ENCODE results near the gene CRHR2. TPM values are rescaled to one million over a fixed set of nuclear protein-coding genes. Genes with fewer than 3 reads are reported as not detected.

CRHR2 gene
- total and polyA plus RNA-seq, 3 experiments from 2014 or later: not detected

DNA sequence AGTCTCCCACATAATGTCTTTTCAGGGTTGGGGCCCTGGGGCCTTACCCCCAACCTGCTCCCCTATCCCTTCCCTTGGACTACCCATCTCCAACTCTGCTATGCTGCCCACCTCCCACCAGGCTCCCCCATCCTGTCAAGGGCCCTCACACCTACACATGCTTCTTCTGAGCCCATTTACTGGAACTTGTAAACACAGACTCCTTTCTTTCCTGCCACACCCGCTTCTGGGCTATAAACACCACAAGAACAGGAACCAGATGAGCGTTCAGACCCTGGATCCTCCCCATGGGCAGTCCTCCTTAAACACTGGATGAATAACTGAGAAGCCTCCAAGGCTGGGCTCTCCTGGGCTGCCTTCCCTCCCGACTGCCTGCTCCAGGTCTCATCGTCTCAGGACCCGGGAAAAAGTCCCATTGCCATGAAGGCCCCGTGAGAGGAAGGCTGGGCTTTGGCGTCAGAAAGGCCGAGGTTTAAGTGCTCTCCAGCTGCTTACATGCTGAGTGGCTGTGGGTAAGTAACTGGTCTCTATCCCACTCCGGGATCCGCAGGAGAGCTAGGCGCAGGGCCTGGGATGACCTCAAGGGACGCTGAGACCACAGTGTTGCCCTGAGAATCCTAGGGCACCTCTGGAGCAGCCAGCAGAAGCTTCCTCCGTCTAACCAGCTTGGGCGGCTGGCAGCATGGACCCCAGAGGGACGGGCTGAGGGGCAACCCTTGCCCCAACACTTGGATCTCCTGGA lies 15.6 kb upstream of the CRHR2 start:
- CTCF ChIA-PET: interaction anchor here (1.3 to 11.0 kb wide), 3 partner anchors 29 to 42 kb away, joined by 3 to 89 read pairs (median 7); no protein-coding TSS in a partner anchor
- POLR2A ChIA-PET: no interaction called here
- Histone ChIP-seq H3K9me3 (ENCODE audit: low read length) (no peaks in the 10 kb centered on the region), H3K4me3 (ENCODE audit: low read length) (no peak overlapping the region), H3K4me1 (ENCODE audit: insufficient read depth, low read length) (no peaks in the 10 kb centered on the region), H3K27ac (ENCODE audit: low read depth, low read length) (no peak overlapping the region), H3K27me3 (ENCODE audit: insufficient read depth, low read length, poor library complexity, severe bottlenecking) (no peaks in the 10 kb centered on the region), H3K36me3 (ENCODE audit: insufficient read depth, low read length) (no peaks in the 10 kb centered on the region)
- Mint-ChIP-seq H3K9me3 (no peaks in the 10 kb centered on the region), H3K27me3 (peaks cover 0 to 7% of the 10 kb centered on the region in 2 donors), H3K4me3 (no peak overlapping the region), H3K4me1 (peaks cover 0 to 7% (median 3%) of the 10 kb centered on the region in 3 donors), H3K36me3 (no peaks in the 10 kb centered on the region), H3K27ac (no peak overlapping the region)
- no peak for DNase-seq

DNA sequence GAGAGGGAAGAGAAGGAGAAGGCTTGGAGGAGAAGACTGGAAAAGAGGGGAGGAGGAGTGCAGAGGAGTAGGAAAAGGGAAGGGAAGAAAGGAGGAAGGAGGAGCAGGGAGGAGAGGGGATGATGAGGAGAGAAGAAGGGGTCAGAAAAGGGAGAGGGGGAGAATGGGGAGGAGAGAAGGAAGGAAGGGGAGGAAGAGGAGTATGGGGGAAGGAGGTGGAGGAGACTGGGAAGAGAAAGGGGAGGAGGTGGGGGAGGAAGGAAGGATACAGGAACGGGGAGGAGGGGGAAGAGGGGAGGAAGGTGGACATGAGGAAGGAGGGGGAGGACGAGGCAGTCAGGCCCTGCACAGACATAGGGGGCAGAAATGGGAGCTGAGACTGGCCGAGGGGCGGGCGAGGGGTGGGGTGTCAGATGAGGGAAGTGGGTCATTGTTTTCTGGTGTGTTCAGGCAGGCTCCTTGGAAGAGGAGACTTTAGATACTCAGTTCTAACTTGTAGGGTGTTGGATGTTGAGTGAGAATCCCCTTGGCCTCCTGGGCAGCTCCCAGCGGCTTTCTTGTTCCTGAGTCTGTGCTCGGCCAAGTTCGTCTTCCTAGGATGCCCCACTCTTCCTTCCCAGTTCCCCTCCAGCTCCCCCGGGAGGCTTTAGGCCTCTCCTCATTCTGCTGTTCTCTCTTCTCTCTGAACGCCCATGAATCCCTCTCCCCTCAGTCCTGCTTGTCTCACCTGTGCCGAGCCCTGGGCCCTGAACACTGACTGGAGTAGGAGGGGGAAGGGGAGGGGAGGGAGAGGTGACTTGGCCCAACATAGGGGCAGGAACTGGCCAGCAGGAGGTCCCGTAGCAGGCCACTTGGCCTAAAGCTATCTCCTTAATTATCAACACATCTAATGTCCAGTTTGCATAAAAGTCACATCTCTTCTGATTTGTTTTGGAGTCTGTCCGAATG lies 12.8 kb upstream of the CRHR2 start:
- H3K27me3 ChIP-seq (ENCODE audit: insufficient read depth, low read length, poor library complexity, severe bottlenecking): no peaks in the 10 kb centered on the region
- CTCF ChIA-PET: interaction anchor here (1.5 kb wide), 1 partner anchor 45 kb away, joined by 4 read pairs; no protein-coding TSS in a partner anchor
- no peak overlapping the region for H3K27ac Mint-ChIP-seq
- no peak overlapping the region for H3K4me3 Mint-ChIP-seq
- no peaks in the 10 kb centered on the region for H3K9me3 Mint-ChIP-seq
- no peak for DNase-seq
- H3K27ac ChIP-seq (ENCODE audit: low read depth, low read length): no peak overlapping the region
- H3K4me1 Mint-ChIP-seq: peaks cover 0 to 7% (median 3%) of the 10 kb centered on the region in 3 donors
- no peaks in the 10 kb centered on the region for H3K36me3 ChIP-seq (ENCODE audit: insufficient read depth, low read length)
- H3K4me3 ChIP-seq (ENCODE audit: low read length): no peak overlapping the region
- no peaks in the 10 kb centered on the region for H3K4me1 ChIP-seq (ENCODE audit: insufficient read depth, low read length)
- H3K9me3 ChIP-seq (ENCODE audit: low read length): no peaks in the 10 kb centered on the region
- peaks cover 6 to 10% of the 10 kb centered on the region in 2 donors for H3K27me3 Mint-ChIP-seq
- H3K36me3 Mint-ChIP-seq: no peaks in the 10 kb centered on the region
- POLR2A ChIA-PET: no interaction called here

DNA sequence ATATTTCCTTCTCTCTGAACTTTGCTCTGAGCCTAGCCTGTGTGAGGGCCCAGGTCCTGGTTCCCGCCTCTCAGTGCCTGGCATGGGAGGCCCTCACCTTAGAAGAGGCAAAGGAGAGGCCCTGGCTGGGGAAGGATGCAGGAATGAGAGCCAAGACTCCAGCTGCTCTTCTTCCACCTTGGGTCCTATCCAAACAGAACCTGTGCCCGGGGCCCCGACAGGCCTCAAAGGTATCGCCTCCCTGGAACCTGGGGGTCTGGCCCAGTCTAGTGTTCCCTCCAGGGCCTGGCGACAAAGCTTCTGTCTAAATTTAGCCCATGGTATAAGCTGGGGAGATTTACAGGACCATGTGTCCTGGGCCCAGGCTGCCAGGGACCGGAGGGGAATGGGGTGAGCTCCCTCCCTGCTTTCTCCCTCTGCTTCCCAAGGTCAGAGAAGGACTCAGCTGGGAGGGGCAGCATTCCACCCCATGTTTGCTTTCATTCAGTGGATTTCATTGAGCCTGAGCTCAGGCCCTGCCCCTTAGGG lies 12.0 kb upstream of the CRHR2 start:
- H3K9me3 Mint-ChIP-seq: no peaks in the 10 kb centered on the region
- DNase-seq: no peak
- H3K36me3 ChIP-seq (ENCODE audit: insufficient read depth, low read length): no peaks in the 10 kb centered on the region
- H3K27ac Mint-ChIP-seq: no peak overlapping the region
- H3K27me3 ChIP-seq (ENCODE audit: insufficient read depth, low read length, poor library complexity, severe bottlenecking): no peaks in the 10 kb centered on the region
- no peaks in the 10 kb centered on the region for H3K4me1 ChIP-seq (ENCODE audit: insufficient read depth, low read length)
- H3K4me3 ChIP-seq (ENCODE audit: low read length): no peak overlapping the region
- POLR2A ChIA-PET: no interaction called here
- H3K9me3 ChIP-seq (ENCODE audit: low read length): no peaks in the 10 kb centered on the region
- peaks cover 10 to 11% of the 10 kb centered on the region in 2 donors for H3K27me3 Mint-ChIP-seq
- H3K36me3 Mint-ChIP-seq: no peaks in the 10 kb centered on the region
- no peak overlapping the region for H3K27ac ChIP-seq (ENCODE audit: low read depth, low read length)
- no peak overlapping the region for H3K4me3 Mint-ChIP-seq
- CTCF ChIA-PET: interaction anchor here (1.0 kb wide), 1 partner anchor 46 kb away, joined by 4 read pairs; no protein-coding TSS in a partner anchor
- peaks cover 0 to 7% (median 3%) of the 10 kb centered on the region in 3 donors for H3K4me1 Mint-ChIP-seq

DNA sequence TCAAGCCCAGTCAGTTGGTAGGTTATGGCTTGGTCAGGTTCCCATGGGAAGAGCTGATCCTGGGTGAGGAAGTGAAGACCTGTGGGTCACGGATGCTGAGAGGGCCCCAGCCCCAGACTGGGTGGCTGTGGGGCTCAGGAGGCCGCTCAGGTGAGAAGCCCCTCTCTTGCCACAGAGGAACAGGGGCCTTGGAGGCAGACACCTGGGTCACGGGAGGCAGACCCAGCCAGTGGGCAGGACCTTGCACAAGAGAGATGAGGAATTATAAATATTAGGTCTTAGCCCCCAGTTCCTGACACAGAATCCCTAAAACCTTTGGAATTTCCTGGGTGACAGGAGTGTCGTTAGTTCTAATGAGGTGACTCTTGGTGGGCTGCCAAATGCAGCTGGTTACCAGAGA lies 10.6 kb upstream of the CRHR2 start:
- H3K36me3 Mint-ChIP-seq: no peaks in the 10 kb centered on the region
- peaks cover 0 to 9% (median 3%) of the 10 kb centered on the region in 3 donors for H3K4me1 Mint-ChIP-seq
- H3K9me3 Mint-ChIP-seq: no peaks in the 10 kb centered on the region
- no peaks in the 10 kb centered on the region for H3K27me3 ChIP-seq (ENCODE audit: insufficient read depth, low read length, poor library complexity, severe bottlenecking)
- ChIA-PET POLR2A (no interaction called here), CTCF (interaction anchor here (2.1 kb wide), 1 partner anchor 10 kb away, joined by 7 read pairs; the partner anchor contains the start of gene CRHR2)
- no peak overlapping the region for H3K4me3 Mint-ChIP-seq
- H3K9me3 ChIP-seq (ENCODE audit: low read length): no peaks in the 10 kb centered on the region
- H3K4me1 ChIP-seq (ENCODE audit: insufficient read depth, low read length): no peaks in the 10 kb centered on the region
- no peaks in the 10 kb centered on the region for H3K36me3 ChIP-seq (ENCODE audit: insufficient read depth, low read length)
- H3K27ac Mint-ChIP-seq: no peak overlapping the region
- no peak overlapping the region for H3K4me3 ChIP-seq (ENCODE audit: low read length)
- DNase-seq: no peak
- no peak overlapping the region for H3K27ac ChIP-seq (ENCODE audit: low read depth, low read length)
- peaks cover 4 to 11% of the 10 kb centered on the region in 2 donors for H3K27me3 Mint-ChIP-seq

DNA sequence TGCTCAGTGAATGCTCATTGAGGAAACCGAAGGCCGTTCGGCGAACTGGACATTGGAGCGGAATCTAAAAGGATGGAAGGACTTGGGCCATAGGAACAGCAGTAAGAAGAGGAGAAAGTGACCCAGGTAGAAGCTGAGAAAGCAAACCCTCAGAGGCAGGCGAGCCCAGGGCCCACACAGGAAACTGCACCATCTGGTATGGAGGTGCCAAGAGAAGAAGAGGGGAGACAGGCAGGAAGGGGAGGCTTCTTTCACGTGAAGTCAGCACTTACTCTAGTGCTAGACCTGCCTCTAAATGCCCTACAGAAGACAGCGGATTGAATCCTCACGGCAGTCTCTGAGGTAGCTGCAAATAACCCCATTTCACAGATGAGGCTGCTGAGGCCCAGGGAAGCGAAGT lies 10.2 kb upstream of the CRHR2 start:
- H3K27ac Mint-ChIP-seq: peak overlapping the region in 1 of 8 donors; percentile 76

DNA sequence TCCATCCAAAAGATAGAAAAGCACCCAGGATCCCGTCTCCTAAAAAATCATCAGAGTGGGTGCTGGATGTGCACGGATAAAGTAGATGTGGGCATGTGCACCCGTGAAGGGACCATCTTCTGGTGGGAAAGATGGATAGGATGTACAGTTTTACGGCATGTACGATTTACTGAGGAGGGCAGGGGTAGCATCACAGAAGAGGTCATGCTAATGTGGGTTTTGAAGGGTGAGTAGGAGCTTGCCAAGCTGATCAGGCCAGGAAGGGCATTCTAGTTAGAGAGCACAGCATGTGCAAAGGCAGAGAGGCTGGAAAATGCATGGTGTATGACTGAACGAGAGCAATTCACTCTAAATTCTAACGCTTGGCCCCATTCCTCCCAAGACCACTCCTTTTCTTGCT lies 7.8 kb upstream of the CRHR2 start:
- ChIA-PET CTCF (interaction anchor here (1.5 kb wide), 1 partner anchor 102 kb away, joined by 3 read pairs; no protein-coding TSS in a partner anchor), POLR2A (no interaction called here)
- Mint-ChIP-seq H3K27ac (no peak overlapping the region), H3K27me3 (peaks cover 11 to 16% of the 10 kb centered on the region in 2 donors), H3K36me3 (no peaks in the 10 kb centered on the region), H3K9me3 (no peaks in the 10 kb centered on the region), H3K4me1 (peaks cover 0 to 3% (median 1%) of the 10 kb centered on the region in 3 donors), H3K4me3 (no peak overlapping the region)
- Histone ChIP-seq H3K27me3 (ENCODE audit: insufficient read depth, low read length, poor library complexity, severe bottlenecking) (no peaks in the 10 kb centered on the region), H3K4me3 (ENCODE audit: low read length) (no peak overlapping the region), H3K27ac (ENCODE audit: low read depth, low read length) (no peak overlapping the region), H3K36me3 (ENCODE audit: insufficient read depth, low read length) (no peaks in the 10 kb centered on the region), H3K9me3 (ENCODE audit: low read length) (no peaks in the 10 kb centered on the region), H3K4me1 (ENCODE audit: insufficient read depth, low read length) (no peaks in the 10 kb centered on the region)
- DNase-seq: no peak

More for the DNA sequence above, 10.2 kb upstream of the CRHR2 start:
- H3K4me3 Mint-ChIP-seq: no peak overlapping the region
- Histone ChIP-seq H3K27ac (ENCODE audit: low read depth, low read length) (no peak overlapping the region), H3K27me3 (ENCODE audit: insufficient read depth, low read length, poor library complexity, severe bottlenecking) (no peaks in the 10 kb centered on the region), H3K4me3 (ENCODE audit: low read length) (no peak overlapping the region), H3K4me1 (ENCODE audit: insufficient read depth, low read length) (no peaks in the 10 kb centered on the region), H3K9me3 (ENCODE audit: low read length) (no peaks in the 10 kb centered on the region), H3K36me3 (ENCODE audit: insufficient read depth, low read length) (no peaks in the 10 kb centered on the region)
- no peaks in the 10 kb centered on the region for H3K36me3 Mint-ChIP-seq
- DNase-seq: no peak
- H3K9me3 Mint-ChIP-seq: no peaks in the 10 kb centered on the region
- POLR2A ChIA-PET: no interaction called here
- CTCF ChIA-PET: interaction anchor here (1.0 to 2.1 kb wide), 2 partner anchors 10 to 48 kb away, joined by 3 to 7 read pairs; partner anchors contain the start of gene CRHR2
- H3K4me1 Mint-ChIP-seq: peaks cover 0 to 5% (median under 1%) of the 10 kb centered on the region in 3 donors
- H3K27me3 Mint-ChIP-seq: peaks cover 4 to 11% of the 10 kb centered on the region in 2 donors

DNA sequence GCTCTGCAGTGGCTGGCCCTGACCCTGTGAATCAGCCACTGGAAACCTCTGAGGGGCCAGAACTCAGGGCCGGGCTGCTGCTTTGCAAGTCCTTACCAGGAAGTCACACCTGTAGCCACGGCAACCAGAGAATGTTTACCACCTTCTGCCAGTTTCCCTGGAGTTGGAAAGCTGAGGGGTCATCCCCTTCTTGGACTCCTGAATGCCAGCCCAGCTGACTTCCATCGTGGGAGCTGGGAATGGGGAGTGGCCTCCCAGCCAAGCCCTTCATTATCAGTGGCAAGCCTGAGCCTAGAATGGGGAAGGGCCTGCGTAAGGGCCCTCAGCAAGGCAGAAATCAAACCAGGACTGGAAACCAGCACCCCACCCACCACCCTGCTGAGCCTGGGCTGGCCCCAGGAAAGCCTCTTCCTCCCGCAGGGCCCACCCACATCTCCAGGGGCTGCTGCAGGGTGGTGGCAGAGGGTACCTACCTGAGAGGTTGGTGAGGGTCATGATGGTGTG lies 6.5 kb upstream of the CRHR2 start:
- Mint-ChIP-seq H3K27me3 (peaks cover 12 to 29% of the 10 kb centered on the region in 2 donors), H3K4me3 (no peak overlapping the region), H3K4me1 (peaks cover 0 to 3% (median 1%) of the 10 kb centered on the region in 3 donors), H3K9me3 (no peaks in the 10 kb centered on the region), H3K27ac (no peak overlapping the region), H3K36me3 (no peaks in the 10 kb centered on the region)
- Histone ChIP-seq H3K27me3 (ENCODE audit: insufficient read depth, low read length, poor library complexity, severe bottlenecking) (no peaks in the 10 kb centered on the region), H3K4me3 (ENCODE audit: low read length) (no peak overlapping the region), H3K36me3 (ENCODE audit: insufficient read depth, low read length) (no peaks in the 10 kb centered on the region), H3K27ac (ENCODE audit: low read depth, low read length) (no peak overlapping the region), H3K4me1 (ENCODE audit: insufficient read depth, low read length) (no peaks in the 10 kb centered on the region), H3K9me3 (ENCODE audit: low read length) (no peaks in the 10 kb centered on the region)
- no peak for DNase-seq
- ChIA-PET POLR2A (no interaction called here), CTCF (interaction anchor here (1.1 to 1.5 kb wide), 2 partner anchors 36 to 101 kb away, joined by 3 read pairs; no protein-coding TSS in a partner anchor)
